MM.1S (cell line): ENCODE measurements around the gene GOLGA8G.
"Not testable (repeated sequence)": the region's sequence is repeated elsewhere in the genome, so short reads cannot be mapped to it uniquely, and the experiment has no call there.

Experiments used
- DNase-seq: peaks from one replicate; pipeline ENCODE4 v3.0.0-alpha.2; 2015
- H2AFZ ChIP-seq: fragments of 300-600 bp; sonication (generic); 2 replicates; pipeline ENCODE4 v1.6.0; 2016; ENCODE audit warnings: antibody characterized with exemption, low read length
- H3F3A ChIP-seq: fragments of 300-600 bp; sonication (generic); 2 replicates; pipeline ENCODE4 v1.6.1; 2016; ENCODE audit warnings: mild to moderate bottlenecking, antibody characterized with exemption, low read length, moderate library complexity, mixed read lengths; ENCODE audit not compliant: insufficient read depth
- H3K27ac ChIP-seq: fragments of 300-600 bp; sonication (generic); 2 replicates; pipeline ENCODE4 v1.5.1; 2016; ENCODE audit warnings: mild to moderate bottlenecking, low read length
- H3K27me3 ChIP-seq: fragments of 300-600 bp; sonication (generic); replicated peaks from 2 replicates; pipeline ENCODE4 v1.6.0; 2016; ENCODE audit warnings: low read length; ENCODE audit not compliant: insufficient read depth
- H3K36me3 ChIP-seq: fragments of 300-600 bp; sonication (generic); replicated peaks from 2 replicates; pipeline ENCODE4 v1.6.1; 2016; ENCODE audit warnings: mild to moderate bottlenecking, low read length, mixed read lengths; ENCODE audit not compliant: insufficient read depth
- H3K4me1 ChIP-seq: fragments of 300-600 bp; sonication (generic); 2 replicates; pipeline ENCODE4 v1.6.1; 2016; ENCODE audit warnings: low read length, mixed read lengths
- H3K4me2 ChIP-seq: fragments of 300-600 bp; sonication (generic); 2 replicates; pipeline ENCODE4 v1.6.0; 2016; ENCODE audit warnings: low read depth, low read length
- H3K4me3 ChIP-seq: fragments of 300-600 bp; sonication (generic); 2 replicates; pipeline ENCODE4 v1.5.1; 2016; ENCODE audit warnings: low read length, mixed read lengths
- H3K79me2 ChIP-seq: fragments of 300-600 bp; sonication (generic); 2 replicates; pipeline ENCODE4 v1.6.1; 2016; ENCODE audit warnings: mixed run types, low read length, mixed read lengths
- H3K9ac ChIP-seq: fragments of 300-600 bp; sonication (generic); 2 replicates; pipeline ENCODE4 v1.6.1; 2016; ENCODE audit warnings: low read length, mixed read lengths
- H3K9me2 ChIP-seq: fragments of 300-600 bp; sonication (generic); replicated peaks from 2 replicates; pipeline ENCODE4 v1.6.1; 2016; ENCODE audit warnings: mild to moderate bottlenecking, low read length, mixed read lengths; ENCODE audit not compliant: insufficient read depth
- H3K9me3 ChIP-seq: fragments of 300-600 bp; sonication (generic); replicated peaks from 2 replicates; pipeline ENCODE4 v1.6.1; 2016; ENCODE audit warnings: mild to moderate bottlenecking, low read length, mixed read lengths; ENCODE audit not compliant: insufficient read depth
- H4K20me1 ChIP-seq: fragments of 300-600 bp; sonication (generic); 2 replicates; pipeline ENCODE4 v1.6.1; 2016; ENCODE audit warnings: mild to moderate bottlenecking, low read length, moderate library complexity, mixed read lengths; ENCODE audit not compliant: insufficient read depth

Gene GOLGA8G, protein sequence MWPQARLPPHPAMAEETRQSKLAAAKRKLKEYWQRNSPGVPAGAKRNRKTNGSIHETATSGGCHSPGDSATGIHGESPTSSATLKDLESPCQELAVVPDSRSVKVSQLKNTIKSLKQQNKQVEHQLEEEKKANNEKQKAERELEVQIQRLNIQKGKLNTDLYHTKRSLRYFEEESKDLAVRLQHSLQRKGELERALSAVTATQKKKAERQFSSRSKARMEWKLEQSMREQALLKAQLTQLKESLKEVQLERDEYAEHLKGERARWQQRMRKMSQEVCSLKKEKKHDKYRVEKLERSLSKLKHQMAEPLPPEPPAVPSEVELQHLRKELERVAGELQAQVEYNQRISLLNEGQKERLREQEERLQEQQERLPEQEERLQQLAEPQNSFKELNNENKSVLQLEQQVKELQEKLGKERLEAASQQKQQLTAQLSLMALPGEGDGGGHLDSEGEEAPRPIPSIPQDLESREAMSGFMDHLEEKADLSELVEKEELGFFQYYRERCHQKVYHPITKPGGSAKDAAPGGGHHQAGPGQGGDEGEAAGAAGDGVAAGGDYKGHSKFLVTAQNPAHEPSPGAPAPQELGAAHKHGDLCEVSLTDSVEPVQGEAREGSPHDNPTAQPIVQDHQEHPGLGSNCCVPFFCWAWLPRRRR

DNA sequence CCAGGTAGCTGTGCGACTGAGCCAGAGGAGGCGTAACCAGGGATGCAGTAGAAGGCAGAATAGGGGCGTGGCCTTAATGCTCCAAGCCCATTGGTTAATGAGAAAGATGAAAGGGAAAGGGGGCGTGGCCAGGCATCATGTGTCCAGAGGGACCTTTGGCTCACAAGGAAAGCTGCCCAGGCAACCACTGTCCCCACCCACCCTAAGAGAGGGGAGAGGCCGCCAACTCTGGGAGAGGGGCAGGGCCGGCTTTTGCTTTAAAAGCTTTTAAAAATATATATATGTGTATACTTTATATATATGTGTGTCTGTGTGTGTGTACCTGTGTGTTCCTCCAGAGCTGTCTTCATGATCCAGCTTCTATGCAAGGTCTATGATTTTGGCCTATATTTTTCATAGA lies at the start of gene GOLGA8G:
TSS of gene GOLGA8G (minus strand) at position 18 of the 400 bp plus-strand sequence. CDS start 62 bp downstream, outside the sequence.
- H3K4me3 ChIP-seq, H3K79me2 ChIP-seq, H3F3A ChIP-seq, H3K27me3 ChIP-seq, H3K4me1 ChIP-seq, H4K20me1 ChIP-seq, H3K27ac ChIP-seq, H2AFZ ChIP-seq, H3K9me3 ChIP-seq, H3K4me2 ChIP-seq, H3K9ac ChIP-seq, H3K36me3 ChIP-seq, H3K9me2 ChIP-seq: not testable (repeated sequence)
- peak; percentile 0 for DNase-seq

DNA sequence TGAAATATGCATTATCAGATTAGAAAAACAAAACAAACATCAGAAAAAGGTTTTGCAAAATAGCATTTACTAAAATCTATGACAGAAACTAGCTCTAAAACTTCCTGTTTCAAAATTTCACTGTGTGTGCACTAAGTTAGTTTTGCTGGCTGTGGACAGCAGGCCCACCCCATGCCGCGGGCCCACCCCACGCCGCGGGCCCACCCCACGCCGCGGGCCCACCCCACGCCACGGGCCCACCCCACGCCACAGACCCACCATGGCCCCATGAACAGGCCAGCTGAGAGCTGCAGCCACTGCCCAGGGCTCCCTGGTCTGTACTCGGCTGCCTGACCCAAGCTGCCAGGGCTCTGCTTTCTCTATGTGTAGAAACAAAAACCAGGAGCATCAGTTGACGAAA lies 40.6 kb upstream of the GOLGA8G start:
- H2AFZ ChIP-seq, H3K27ac ChIP-seq, H3K4me1 ChIP-seq, H3K36me3 ChIP-seq, H3F3A ChIP-seq, H3K9ac ChIP-seq, DNase-seq, H3K4me2 ChIP-seq, H4K20me1 ChIP-seq, H3K9me2 ChIP-seq, H3K4me3 ChIP-seq, H3K79me2 ChIP-seq, H3K9me3 ChIP-seq, H3K27me3 ChIP-seq: not testable (repeated sequence)

DNA sequence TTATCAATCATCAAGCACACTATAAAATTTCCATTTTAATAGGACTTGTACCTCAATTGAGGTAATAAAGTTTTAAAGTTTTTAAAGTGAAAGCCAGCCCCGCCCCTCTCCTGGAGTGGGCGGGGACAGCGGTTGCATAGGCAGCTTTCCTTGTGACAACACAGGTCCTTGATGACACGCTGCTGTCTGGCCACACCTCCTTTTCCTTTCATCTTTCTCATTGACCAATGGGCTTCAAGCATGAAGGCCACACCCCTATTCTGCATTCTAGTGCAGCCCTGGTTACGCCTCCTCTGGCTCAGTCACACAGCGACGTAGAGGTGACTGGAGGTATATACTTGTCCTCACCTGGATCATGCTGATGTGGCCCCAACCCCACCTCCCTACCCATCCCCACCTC lies 20.5 kb upstream of the GOLGA8G start, which contains the start of gene GOLGA6L25:
TSS of gene GOLGA6L25 (plus strand) at position 301 of the 400 bp plus-strand sequence. CDS start at position 362, 61 bp downstream.
- not testable (repeated sequence) for H3K79me2 ChIP-seq, H3K9me3 ChIP-seq, DNase-seq, H3K27ac ChIP-seq, H3K4me3 ChIP-seq, H3K27me3 ChIP-seq, H3K4me1 ChIP-seq, H3K9me2 ChIP-seq, H3K4me2 ChIP-seq, H4K20me1 ChIP-seq, H3F3A ChIP-seq, H3K36me3 ChIP-seq, H3K9ac ChIP-seq, H2AFZ ChIP-seq

DNA sequence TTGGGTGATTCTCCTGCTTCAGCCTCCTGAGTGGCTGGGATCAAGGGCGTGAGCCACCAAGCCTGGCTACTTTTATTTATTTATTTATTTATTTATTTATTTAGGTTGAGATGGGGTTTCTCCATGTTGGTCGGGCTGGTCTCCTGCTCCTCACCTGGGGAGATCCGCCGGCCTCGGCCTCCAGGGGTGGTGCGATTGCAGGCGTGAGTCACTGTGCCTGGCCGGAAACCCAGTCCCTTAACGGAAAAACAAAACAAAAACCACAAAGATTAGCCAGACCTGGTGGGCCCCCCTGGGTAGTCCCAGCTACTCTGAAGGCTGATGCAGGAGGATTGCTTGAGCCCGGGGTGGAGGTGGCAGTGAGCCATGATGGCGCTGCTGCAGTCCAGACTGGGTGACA lies 17.6 kb downstream of the GOLGA8G start:
- not testable (repeated sequence) for H3K27ac ChIP-seq, H2AFZ ChIP-seq, H3K9me2 ChIP-seq, H3K9ac ChIP-seq, H4K20me1 ChIP-seq, H3F3A ChIP-seq, H3K4me1 ChIP-seq, H3K36me3 ChIP-seq, H3K4me3 ChIP-seq, H3K27me3 ChIP-seq, DNase-seq, H3K9me3 ChIP-seq, H3K4me2 ChIP-seq, H3K79me2 ChIP-seq

DNA sequence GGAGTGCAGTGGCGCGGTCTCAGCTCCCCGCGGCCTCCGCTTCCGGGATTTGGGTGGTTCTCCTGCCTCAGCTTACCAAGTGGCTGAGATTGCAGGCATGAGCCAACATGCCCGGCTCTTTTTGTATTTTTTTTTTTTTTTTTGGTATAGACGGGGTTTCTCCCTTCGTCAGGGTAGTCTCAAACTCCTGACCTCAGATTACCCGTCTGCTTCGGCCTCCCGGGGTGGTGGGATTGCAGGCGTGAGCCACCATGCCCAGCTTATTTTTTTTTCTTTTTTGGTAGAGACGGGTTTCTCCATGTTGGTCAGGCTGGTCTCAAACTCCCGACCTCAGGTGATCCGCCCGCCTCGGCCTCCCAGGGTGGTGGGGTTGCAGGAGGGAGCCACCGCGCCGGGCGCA lies 18.6 kb downstream of the GOLGA8G start:
- H3K36me3 ChIP-seq, H3K27ac ChIP-seq, H4K20me1 ChIP-seq, H2AFZ ChIP-seq, H3K79me2 ChIP-seq, H3F3A ChIP-seq, H3K4me1 ChIP-seq, H3K9ac ChIP-seq, H3K4me3 ChIP-seq, H3K9me3 ChIP-seq, H3K4me2 ChIP-seq, H3K27me3 ChIP-seq, H3K9me2 ChIP-seq, DNase-seq: not testable (repeated sequence)

DNA sequence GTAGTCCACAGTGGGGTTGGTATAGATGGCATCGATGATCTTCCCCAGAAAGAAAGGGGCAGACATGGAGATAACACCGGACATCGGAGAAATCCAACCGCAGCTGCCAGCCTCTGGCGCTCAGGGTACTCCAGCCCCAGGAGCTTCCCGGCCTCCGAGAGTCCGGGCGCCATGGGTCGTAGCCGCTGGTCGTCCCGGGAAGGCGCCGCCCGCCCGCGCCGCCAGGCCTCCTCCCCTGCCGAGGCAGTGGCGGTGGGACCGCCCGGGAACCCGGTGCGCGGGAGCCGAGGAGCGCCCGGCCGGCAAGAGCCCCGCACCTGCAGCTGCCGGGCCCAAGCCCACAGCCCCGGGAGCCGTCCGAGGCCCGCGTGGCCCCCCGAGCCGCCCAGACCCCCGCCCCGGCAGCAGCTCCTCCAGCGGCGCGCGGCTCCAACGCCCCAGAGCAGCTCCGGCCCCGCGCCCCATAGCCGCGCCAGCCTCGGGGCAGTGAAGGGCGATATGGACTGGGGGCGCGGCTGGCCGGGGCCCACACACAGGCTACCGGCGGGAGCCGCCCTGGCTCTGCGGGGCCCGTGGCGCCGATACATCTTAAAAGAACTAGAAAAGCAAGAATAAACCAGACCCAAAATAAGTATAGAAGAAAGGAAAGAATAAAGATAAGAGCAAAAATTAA lies 24.4 kb downstream of the GOLGA8G start:
- not testable (repeated sequence) for DNase-seq, H4K20me1 ChIP-seq, H3K4me1 ChIP-seq, H2AFZ ChIP-seq, H3K27me3 ChIP-seq, H3K4me2 ChIP-seq, H3K9me3 ChIP-seq, H3K27ac ChIP-seq, H3K79me2 ChIP-seq, H3K9ac ChIP-seq, H3K9me2 ChIP-seq, H3F3A ChIP-seq, H3K4me3 ChIP-seq, H3K36me3 ChIP-seq

DNA sequence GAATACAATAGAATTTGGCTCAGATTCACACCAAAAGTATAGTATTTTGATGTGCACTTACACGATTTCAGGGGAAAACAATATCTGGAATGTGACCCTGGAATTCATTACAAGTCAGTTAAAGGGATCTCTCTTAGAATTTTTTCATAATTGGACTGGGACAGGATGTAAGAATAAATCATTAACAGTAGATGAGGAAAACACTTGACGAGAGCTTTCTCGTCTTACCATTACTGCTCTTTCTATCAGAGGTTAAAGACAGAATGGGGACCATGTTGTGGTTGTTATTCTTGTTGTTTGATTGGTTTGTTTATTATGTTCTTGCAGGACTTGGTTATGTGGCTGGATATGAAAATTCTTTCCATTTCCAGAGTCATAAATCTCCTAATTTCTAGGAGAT lies 51.4 kb downstream of the GOLGA8G start:
- H3K9ac ChIP-seq, H3K9me2 ChIP-seq, H2AFZ ChIP-seq, DNase-seq, H3F3A ChIP-seq, H4K20me1 ChIP-seq, H3K4me2 ChIP-seq, H3K27me3 ChIP-seq, H3K27ac ChIP-seq, H3K4me1 ChIP-seq, H3K79me2 ChIP-seq, H3K9me3 ChIP-seq, H3K36me3 ChIP-seq, H3K4me3 ChIP-seq: not testable (repeated sequence)
